Natural killer cell (primary cell): ENCODE data around the gene SPARCL1. TPM values are rescaled to one million over a fixed set of nuclear protein-coding genes. Genes with fewer than 3 reads are reported as not detected.
A peak's percentile ranks its signal among the peaks of the same experiment; 100 is the strongest.

Experiments
- ATAC-seq, 3 donors: fragments of 150-1000 bp in 2 of 3; fragments of 200-7000 bp in 1 of 3; cut with Tn5 transposase; 1 replicate in 1 of 3; 2 replicates in 2 of 3; pipeline ENCODE4 v1.10.0; 2021; ENCODE audit warnings: mild to moderate bottlenecking in 2 of 3, moderate library complexity in 2 of 3
- DNase-seq, 2 donors: peaks; one replicate each; pipeline versions ENCODE4 v3.0.0 to v3.0.0-alpha.2; 2013 to 2021; ENCODE audit warnings: mixed read lengths in 1 of 2
- H3K27ac ChIP-seq: one replicate; pipeline ENCODE4 v1.5.1; 2013; ENCODE audit warnings: mild to moderate bottlenecking, low read length
- H3K27me3 ChIP-seq: one replicate; pipeline ENCODE4 v1.6.1; 2013; ENCODE audit warnings: low read length; ENCODE audit not compliant: control insufficient read depth, insufficient read depth
- H3K36me3 ChIP-seq: one replicate; pipeline ENCODE4 v1.6.1; 2013; ENCODE audit warnings: low read length; ENCODE audit not compliant: control insufficient read depth, insufficient read depth
- H3K4me1 ChIP-seq: one replicate; pipeline ENCODE4 v1.6.1; 2013; ENCODE audit warnings: low read length; ENCODE audit not compliant: control insufficient read depth, insufficient read depth
- H3K4me3 ChIP-seq: one replicate; pipeline ENCODE4 v1.5.1; 2013; ENCODE audit warnings: low read length
- H3K9me3 ChIP-seq: one replicate; pipeline ENCODE4 v1.6.1; 2013; ENCODE audit warnings: low read length; ENCODE audit not compliant: control insufficient read depth, insufficient read depth
- H3K27ac Mint-ChIP-seq, 2 donors: one replicate each; pipeline ENCODE4 v1.8.0; 2022; ENCODE audit warnings: mild to moderate bottlenecking in 2 of 2, mixed read lengths in 2 of 2, moderate library complexity in 1 of 2
- H3K27me3 Mint-ChIP-seq, 2 donors: one replicate each; pipeline ENCODE4 v1.8.0; 2022; ENCODE audit warnings: low read depth in 2 of 2, mixed read lengths in 2 of 2
- H3K36me3 Mint-ChIP-seq: one replicate; pipeline ENCODE4 v1.8.0; 2022; ENCODE audit warnings: mixed read lengths
- H3K4me1 Mint-ChIP-seq, 2 donors: one replicate each; pipeline ENCODE4 v1.8.0; 2022; ENCODE audit warnings: mixed read lengths in 2 of 2
- H3K4me3 Mint-ChIP-seq: one replicate; pipeline ENCODE4 v1.8.0; 2022; ENCODE audit warnings: mild to moderate bottlenecking, moderate library complexity, mixed read lengths
- H3K9me3 Mint-ChIP-seq, 2 donors: one replicate each; pipeline ENCODE4 v1.8.0; 2022; ENCODE audit warnings: mixed read lengths in 2 of 2
- CTCF ChIP-seq: fragments of 200-600 bp; IDR thresholded peaks from one replicate; pipeline ENCODE4 v1.8.0; 2022; ENCODE audit warnings: antibody characterized with exemption
- WGBS: methylation state at CpG from one replicate; pipeline ENCODE4 v1.1.7; 2013; ENCODE audit warnings: missing lambda C conversion rate; ENCODE audit not compliant: insufficient coverage; 5-methylcytosine and 5-hydroxymethylcytosine counted together
- intact Hi-C: fragments of 100-400 bp; cut with micrococcal nuclease; formaldehyde crosslinking; loops from one replicate; pipeline ENCODE4 v1.14.2; 2022
- total RNA-seq, 4 donors: library from RNA; stranded (reverse); fragments of 120-200 nt in 1 of 4; gene quantifications; one replicate each; pipeline versions ENCODE4 v1.2.3 to v1.2.4, GENCODE V29; 2013 to 2022

Gene SPARCL1
- total RNA-seq, 3 donors from 2014 or later (not counting 1 experiment from before 2014, with no cell fraction given), result not detected

- Histone ChIP-seq H3K27ac (no peak overlapping the region), H3K36me3 (no peaks in the 10 kb centered on the region), H3K27me3 (no peaks in the 10 kb centered on the region), H3K9me3 (no peaks in the 10 kb centered on the region), H3K4me1 (no peaks in the 10 kb centered on the region), H3K4me3 (no peak overlapping the region)
- Mint-ChIP-seq H3K4me3 (no peak overlapping the region), H3K27me3 (no peaks in the 10 kb centered on the region), H3K27ac (no peak overlapping the region), H3K9me3 (no peaks in the 10 kb centered on the region), H3K36me3 (no peaks in the 10 kb centered on the region), H3K4me1 (no peaks in the 10 kb centered on the region)
- 100% methylated on average over 2 of the region's 3 CpGs for WGBS
- no peak for TF ChIP-seq CTCF
- ATAC-seq (no peak), DNase-seq (no peak)
- intact Hi-C loops, result no loop called here
Observed at GRCh38 chr4:87476934-87477333, 52.2 kb downstream of the SPARCL1 start.

GRCh38 chr4:87469390-87469789 is 59.8 kb downstream of the SPARCL1 start:
- TF ChIP-seq CTCF, result no peak
- Mint-ChIP-seq H3K4me1 (no peaks in the 10 kb centered on the region), H3K27ac (no peak overlapping the region), H3K4me3 (no peak overlapping the region), H3K27me3 (no peaks in the 10 kb centered on the region), H3K36me3 (no peaks in the 10 kb centered on the region), H3K9me3 (no peaks in the 10 kb centered on the region)
- WGBS, result 76% methylated on average over 6 of the region's 6 CpGs
- intact Hi-C loops, result loop anchor here (5.0 kb wide), 2 partner anchors 77 to 117 kb away; partner anchors contain the start of gene HSD17B11
- H3K36me3 ChIP-seq, result no peaks in the 10 kb centered on the region
- no peaks in the 10 kb centered on the region for H3K27me3 ChIP-seq
- ATAC-seq (no peak), DNase-seq (no peak)
- no peaks in the 10 kb centered on the region for H3K9me3 ChIP-seq
- no peak overlapping the region for H3K27ac ChIP-seq
- no peak overlapping the region for H3K4me3 ChIP-seq
- H3K4me1 ChIP-seq, result no peaks in the 10 kb centered on the region

GRCh38 chr4:87465739-87466366 is 63.3 kb downstream of the SPARCL1 start:
- no peaks in the 10 kb centered on the region for H3K27me3 ChIP-seq
- H3K36me3 ChIP-seq, result no peaks in the 10 kb centered on the region
- H3K27ac ChIP-seq, result no peak overlapping the region
- ATAC-seq (peak in 2 of 3 donors; percentile 49 to 60), DNase-seq (peak in 1 of 2 donors; percentile 72)
- intact Hi-C loops, result loop anchor here (1.0 to 5.0 kb wide), 5 partner anchors 44 to 315 kb away; partner anchors contain the start of genes HSD17B11 and NUDT9
- H3K36me3 Mint-ChIP-seq, result no peaks in the 10 kb centered on the region
- H3K4me3 ChIP-seq, result no peak overlapping the region
- H3K4me3 Mint-ChIP-seq, result no peak overlapping the region
- no peaks in the 10 kb centered on the region for H3K27me3 Mint-ChIP-seq
- H3K4me1 ChIP-seq, result no peaks in the 10 kb centered on the region
- no peaks in the 10 kb centered on the region for H3K9me3 Mint-ChIP-seq
- H3K4me1 Mint-ChIP-seq, result no peaks in the 10 kb centered on the region
- WGBS, result 80% methylated on average over 6 of the region's 7 CpGs
- peak; percentile 77 for TF ChIP-seq CTCF
- H3K9me3 ChIP-seq, result no peaks in the 10 kb centered on the region
- H3K27ac Mint-ChIP-seq, result no peak overlapping the region

- Histone ChIP-seq H3K4me1 (no peaks in the 10 kb centered on the region), H3K36me3 (peaks cover 11% of the 10 kb centered on the region), H3K27me3 (no peaks in the 10 kb centered on the region), H3K27ac (no peak overlapping the region), H3K4me3 (no peak overlapping the region), H3K9me3 (no peaks in the 10 kb centered on the region)
- Mint-ChIP-seq H3K27me3 (no peaks in the 10 kb centered on the region), H3K4me1 (no peaks in the 10 kb centered on the region), H3K27ac (no peak overlapping the region), H3K4me3 (no peak overlapping the region), H3K36me3 (peaks cover 8% of the 10 kb centered on the region), H3K9me3 (no peaks in the 10 kb centered on the region)
- ATAC-seq, result no peak
- no peak for TF ChIP-seq CTCF
- DNase-seq, result no peak
- intact Hi-C loops, result no loop called here
- 100% methylated on average over 1 of the region's 2 CpGs for whole genome bisulfite sequencing
Observed at GRCh38 chr4:87462102-87462501, 67.1 kb downstream of the SPARCL1 start.
